Measurements from ENCODE around the gene AGRP.
"Not testable (repeated sequence)": the region's sequence is repeated elsewhere in the genome, so short reads cannot be mapped to it uniquely, and the experiment has no call there.

AGRP gene, protein sequence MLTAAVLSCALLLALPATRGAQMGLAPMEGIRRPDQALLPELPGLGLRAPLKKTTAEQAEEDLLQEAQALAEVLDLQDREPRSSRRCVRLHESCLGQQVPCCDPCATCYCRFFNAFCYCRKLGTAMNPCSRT

DNA sequence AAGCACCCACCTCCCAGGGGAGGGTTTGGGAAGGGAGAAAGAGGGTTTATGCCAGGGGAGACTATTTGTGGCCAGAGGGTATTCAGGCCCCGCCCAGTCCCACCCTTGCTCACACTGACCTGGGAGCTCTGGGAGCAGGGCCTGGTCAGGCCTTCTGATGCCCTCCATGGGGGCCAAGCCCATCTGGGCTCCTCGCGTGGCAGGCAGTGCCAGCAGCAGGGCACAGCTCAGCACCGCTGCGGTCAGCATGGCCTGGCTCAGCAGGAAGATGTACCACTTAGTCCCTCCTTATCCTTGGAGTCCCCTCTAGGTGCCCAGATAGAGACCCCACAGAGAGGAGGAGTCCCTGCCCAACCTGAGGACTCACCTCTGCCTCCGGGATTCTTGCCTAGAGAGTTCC is at the start of gene AGRP:
Gene AGRP (minus strand): TSS at position 398 of the 400 bp plus-strand sequence. CDS start 149 bp downstream, at position 249.
- no peak for DNase-seq

DNA sequence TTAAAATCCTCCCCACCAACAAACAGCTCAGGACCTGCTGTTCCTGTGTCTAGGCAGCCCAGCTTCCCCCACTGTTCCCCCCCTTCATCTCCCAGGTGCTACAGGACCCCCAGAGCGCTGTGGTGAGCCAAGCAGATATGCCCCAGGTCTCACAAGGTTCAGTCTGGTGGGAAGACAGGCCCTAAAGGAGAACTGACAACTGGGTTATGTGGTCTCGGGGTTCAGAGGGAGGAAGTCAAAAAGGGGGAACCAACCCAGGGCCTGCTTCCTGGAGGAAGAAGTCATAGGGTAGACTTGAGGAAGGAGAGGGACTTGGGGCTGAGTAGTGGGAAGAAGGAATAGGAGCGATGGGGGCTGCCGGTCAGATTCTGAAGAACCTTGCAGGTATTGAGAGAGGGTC is 47.9 kb upstream of the AGRP start:
- DNase-seq: no peak

DNA sequence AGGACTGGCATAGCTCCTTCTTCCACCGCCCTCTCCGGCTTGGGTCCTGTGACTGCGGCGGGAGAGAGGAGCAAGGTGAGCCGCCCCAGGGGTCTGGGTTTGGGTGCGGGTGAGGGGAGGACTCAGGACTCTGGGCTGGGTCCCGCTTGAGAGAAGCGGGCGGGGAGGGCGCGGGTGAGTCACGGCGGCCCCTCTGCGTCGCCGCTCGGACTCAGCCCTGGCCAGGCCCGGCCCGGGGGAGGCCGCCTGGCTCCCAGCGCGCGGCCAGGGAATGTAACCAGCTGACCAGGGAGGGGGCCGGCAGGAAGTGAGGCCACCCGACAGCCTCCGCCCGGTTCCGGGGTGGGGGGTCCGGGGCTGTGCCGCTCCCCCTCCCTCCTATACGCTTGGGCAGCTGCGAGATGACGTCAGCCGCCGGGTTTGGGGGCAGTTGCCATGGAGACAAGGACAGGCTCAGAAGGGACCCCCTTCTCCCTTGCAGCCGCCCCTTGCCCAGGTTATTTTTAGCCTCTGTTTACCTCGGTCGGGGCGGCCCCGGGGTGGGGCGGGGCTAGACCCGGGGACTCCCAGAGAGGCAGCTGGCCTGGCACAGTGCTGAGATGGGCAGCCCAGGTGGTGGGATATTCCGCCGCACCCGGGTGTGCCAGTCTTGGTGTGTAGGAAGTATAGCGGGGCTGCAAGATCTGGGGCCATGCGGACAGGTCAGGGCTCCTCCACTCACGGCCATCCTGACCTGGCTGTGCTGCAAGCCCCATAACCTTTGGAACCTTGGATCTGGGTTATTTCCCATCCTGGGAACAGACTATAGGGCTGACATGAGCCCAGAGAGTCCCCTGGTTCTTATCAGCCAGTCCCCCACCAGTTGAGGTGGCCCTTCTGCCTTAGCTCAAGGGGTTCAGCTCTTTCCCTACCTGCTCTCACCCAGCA is 46.9 kb upstream of the AGRP start:
- DNase-seq: no peak

DNA sequence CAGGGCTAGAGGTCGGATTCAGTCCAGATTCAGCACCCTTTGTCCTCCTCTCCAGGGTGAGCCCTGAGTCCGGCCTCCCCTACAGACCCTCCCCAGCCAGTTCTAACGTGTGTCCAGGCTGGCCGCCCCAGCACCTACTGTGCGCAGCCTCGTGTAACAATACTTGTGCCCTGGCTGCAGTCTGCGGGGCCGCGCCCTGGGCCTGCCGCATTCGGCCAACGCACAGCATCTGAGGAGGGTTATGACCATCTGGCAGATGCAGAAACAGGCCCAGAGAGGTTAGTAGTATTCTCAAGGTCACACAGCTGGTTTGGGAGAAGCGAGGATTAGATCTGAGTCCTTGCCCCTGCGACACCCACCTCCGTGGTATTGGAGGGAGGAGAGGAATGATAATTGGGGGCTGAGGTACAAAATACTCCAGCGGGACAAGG is 46.2 kb upstream of the AGRP start:
- DNase-seq: no peak

DNA sequence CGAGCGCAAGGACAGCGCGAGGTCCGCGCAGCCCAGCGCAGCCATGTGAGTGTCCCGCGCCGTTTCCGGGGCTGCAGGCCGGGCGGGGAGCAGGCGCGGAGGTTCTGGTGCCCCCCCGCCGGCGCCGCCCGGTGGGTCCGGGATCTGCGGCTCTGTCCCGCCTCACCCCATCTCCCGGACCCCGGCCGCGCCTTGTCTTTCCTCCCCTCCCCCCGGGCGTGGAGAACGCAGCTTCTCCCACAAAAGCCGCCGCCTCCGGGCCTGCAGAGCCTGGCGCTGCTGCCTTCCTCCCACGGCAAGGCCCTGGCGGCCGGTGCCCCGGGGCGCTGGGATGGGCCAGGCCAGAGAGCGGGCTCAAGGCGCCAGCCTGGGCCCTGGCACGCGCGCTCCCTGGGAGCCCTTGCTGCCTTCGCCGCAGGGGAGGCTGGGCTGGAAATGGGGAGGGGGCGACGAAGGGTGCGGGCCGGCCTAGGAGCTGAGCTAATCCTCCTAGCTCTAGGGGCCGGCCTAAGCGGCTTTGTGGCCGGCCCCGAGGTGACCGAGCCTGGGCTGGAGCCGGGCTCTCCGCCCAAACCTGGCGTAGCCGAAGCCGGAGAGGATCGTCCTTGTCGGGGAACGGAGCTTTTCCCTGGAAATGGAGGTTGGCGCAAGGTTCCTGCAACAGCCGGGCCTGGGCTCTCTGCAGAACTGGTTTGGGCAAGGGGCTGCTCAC is 45.7 kb upstream of the AGRP start:
- DNase-seq: no peak

DNA sequence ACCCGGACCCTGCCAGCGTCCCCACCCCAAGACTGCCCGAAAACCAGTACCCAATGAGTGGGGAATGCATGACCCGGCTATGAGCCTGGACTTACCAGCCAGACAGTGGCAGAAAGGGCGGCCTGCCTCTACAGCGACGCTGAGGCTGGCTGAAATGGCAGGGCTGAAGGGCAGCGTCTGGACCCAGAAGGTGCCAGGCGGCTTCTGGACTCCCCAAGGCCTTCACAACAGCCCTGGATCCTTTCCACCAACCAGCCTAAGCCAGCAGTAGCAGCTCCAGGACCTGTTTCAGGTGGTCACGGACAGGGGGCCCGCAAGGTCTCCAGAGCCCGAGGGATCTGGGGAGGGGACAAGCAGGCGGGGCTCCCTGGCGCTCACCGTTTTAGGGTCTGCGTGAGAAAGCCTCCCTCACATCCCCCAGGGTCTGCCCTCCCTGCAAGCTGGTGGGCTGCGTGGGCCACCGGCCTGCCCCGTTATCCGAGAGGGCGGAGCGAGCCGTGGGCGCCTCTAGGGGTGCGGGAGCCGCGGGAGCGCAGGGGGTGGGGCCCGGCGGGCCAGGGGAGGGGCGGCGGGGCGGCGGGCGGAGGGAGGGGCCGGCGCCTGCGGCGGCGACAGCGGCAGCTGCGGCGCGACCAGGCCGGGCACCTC is 45.0 kb upstream of the AGRP start, which contains the start of gene RIPOR1:
Gene RIPOR1 (plus strand): TSS at position 608 of the 648 bp plus-strand sequence. CDS start 9,618 bp downstream, outside the sequence.
- DNase-seq: no peak

DNA sequence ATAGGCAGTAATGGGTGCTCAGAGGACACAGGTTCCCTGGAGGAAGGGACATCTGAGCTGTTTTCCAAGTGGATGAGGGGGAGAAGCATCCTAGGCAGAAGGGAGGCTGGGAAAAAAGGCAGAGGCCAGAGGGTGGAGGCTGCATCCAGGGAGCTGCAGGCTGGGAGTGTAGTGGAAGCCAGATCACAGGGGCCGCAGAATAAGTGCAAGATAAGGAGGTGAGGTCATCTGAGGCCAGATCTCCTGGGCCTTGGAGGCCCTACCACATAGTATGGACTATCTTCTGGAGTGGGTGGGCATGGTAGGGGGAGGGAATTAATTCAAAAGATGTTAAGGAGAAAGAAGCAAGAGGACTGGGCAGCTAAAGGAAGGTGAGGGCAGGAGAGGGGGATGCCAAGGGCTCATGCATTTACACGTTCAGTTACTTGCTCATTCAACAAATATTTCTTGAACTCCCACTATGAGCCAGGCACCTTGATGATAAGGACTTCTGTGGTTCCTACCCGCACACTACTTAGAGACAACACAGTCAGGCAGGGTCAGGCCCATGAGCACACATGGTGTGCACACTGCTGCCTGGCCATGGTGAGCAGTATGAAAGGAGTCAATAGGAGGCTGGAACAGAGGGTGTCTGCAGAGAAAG is 42.9 kb upstream of the AGRP start:
- DNase-seq: no peak

DNA sequence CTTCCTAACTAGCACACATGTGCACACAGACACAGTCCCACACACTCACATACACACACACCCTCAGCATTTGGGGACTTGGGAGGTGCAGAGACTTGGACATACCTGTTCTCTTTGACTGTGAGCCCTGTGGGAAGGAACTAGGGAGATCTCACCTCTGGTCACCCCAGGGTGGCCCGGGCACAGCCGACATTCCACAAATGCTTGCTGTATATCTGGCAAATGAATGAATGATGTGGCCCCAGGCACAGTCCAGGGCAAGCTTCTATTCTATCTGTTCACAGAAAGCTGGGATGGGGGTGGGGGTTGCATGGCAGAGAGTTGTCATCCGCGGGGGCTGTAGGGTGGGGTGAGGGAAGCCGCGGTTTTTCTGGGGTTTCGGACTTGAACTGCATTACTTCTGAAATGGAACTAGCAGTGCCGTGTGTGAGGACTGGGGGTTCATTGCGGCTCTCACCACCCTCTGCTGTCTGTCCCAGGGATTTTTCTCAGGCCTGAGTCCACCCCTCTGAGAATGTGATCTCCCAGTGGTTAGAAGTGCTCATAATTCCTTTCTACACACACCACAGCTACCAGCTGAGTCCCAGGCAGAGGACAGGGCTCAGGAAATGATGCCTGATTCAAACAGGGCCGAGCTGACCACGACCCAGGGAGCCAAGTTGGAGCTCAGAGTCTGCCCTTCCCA is 42.0 kb upstream of the AGRP start:
- no peak for DNase-seq

DNA sequence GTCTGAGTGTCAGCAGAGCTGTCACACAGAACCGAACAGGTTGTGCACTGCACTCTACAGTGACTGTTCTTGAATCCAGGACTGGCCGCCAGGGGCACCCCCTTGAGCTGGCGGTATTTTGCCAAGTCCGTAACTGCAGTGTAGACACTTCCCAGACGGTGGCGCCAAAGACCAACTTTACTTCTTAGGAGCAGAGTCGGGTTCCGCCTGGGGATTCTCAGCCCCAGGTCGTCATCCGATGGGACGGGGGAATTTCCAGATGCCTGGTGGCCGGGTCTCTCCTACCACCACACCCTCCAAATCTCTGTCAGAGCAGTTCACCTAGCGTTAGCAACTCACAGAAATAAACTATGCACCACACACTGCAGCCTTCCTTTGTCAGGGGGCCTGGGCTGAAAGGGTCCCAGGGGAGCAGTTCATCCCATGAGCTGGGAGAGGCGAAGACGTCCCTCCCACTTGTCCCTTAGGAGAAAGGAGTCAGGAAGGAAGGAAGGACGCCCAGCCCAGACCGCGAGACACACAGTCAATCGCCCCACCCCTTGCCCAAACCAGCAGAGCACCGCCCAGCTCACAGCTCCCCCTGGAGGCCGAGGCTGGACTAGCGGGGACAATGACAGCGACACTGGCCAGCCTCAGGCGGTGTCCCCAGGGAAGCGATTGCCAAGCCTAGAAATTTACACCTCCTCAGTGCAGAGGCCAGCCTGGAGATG is 37.9 kb upstream of the AGRP start:
- DNase-seq: peak; percentile 58

DNA sequence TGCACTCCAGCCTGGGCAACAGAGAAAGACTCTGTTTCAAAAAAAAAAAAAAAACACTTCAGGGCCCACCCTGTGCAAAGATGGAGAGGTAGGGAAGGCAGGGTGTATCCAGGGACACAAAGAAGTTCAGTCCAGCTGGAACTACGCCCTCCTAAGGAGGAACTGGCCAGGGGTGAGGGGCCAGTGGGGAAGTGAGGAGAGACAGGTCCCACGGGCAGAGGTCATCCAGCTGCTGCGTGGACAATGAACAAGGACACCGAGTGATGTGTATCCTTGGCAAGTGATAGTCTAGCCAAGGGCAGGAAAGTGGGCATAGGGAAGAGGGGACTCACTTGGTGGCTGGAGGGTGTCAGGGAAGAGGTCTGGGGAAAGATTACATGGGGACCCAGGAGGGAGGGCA is 35.9 kb upstream of the AGRP start:
- DNase-seq: no peak

DNA sequence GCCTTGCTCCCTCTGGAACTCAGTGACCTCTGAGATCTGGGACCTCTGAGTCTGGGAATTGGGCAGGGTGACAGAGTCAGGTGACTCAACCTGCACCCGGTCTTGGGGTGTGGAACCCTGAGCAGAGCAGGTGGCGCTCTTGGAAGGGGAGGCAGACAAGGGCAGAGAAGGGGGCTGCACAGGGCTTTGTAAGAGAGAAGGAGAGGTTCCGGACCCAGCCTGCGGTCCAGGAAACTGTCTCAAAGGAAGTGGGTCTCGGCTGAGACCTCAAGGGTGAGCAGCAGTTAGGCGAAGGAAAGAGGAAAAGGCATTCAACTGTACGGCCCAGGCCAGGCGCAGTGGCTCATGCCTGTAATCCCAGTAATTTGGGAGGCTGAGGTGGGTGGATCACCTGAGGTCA is 35.3 kb upstream of the AGRP start:
- DNase-seq: no peak

DNA sequence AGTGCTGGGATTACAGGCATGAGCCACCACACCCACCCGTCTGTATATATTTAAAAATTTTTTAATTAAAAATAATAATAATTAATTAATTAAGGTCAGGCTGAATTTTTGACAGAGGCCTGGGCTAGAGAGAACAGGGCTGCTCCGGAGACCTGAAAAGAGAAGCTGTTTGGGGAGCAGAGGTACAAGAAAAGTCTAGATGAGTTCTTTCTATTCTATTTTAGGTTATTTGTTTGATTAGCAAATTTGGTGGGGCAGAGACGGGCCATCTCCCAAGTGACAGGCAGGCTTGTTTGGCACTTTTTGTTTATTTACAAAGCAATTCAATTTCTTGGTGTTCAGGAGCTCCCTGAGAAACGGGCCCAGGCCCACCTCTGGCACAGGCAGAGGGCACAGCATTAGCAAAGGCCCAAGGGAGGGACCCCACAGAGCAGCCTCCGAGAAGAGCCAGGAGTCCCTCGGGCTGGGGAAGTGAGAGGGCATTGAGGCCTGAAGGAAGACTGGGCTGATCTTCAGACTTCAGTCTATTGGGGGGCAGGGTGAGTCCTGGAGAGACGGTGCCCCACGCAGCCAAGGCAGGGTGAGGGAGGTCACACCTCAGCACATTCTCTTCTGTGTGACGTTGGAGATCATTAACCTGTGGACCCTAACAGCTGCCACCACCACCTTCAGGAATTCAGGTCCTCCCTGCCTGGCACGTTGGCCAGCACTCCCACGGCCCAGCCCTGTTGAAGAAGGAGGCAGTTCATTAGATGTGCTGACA is 34.5 kb upstream of the AGRP start:
- DNase-seq: no peak

DNA sequence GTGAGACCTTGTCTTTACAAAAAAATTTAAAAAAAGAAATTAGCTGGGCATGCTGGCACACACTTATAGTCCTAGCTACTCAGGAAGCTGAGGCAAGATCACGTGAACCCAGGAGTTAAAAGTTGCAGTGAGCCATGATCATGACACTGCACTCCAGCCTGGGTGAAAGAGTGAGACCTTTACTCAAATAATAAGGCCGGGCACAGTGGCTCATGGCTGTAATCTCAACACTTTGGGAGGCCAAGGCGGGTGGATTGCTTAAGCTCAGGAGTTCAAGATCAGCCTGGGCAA is 33.8 kb upstream of the AGRP start:
- DNase-seq: no peak

DNA sequence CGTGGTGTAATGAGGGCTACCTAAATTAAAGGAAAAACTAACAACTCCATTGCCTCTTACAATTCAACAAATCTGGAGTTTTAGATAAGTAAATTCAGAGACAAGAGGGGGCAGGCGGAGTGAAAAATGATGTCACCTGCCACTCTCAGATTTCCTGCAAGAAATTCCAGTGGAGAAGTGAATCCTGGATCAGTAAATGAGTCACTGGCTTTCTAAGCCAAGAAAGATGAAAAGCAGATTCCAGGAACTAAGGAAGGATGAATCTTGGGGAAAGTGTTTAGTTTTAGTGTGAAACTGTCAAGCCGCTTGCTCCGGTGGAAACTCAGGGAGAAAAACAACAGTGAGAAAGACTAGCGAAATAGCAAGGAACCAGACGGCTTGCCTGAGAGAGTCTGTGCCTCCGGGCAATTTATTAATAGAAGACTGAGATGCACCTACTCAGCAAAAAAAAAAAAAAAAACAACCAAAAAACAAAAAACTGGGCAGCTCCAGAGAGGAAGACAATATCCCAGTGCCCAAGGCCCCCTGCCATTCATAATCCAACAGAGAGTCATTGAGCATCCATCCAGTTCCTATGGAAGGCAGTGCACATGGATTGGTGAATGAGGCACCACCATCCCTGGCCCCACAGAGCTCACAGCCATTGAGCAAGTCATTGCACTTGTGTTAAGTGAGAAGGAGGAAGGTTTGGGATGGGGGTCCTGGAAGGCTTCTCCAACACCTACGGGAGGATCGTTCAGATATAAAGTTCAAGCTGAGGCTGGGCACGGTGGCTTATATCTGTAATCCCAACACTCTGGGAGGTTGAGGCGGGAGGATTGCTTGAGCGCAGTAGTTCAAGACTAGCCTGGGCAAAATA is 33.2 kb upstream of the AGRP start:
- no peak for DNase-seq

DNA sequence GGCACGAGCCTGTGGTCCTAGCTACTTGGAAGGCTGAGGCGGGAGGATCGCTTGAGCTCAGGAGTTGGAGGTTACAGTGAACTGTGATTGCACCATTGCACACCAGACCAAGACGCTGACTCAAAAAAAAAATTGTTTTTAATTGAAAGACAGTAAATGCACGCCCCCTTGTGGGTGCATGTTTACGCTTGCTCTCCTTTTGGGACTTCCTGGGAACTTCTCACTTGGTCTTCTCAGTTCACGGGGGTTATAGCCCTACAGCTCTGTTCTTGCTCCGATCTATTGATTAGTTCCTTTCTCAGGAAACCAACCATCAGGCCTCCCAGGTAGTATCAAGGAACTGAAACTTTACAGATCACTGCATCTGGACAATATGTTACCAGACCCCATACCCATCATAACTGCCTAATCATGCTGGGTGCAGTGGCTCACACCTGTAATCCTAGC is 31.1 kb upstream of the AGRP start:
- DNase-seq: peak; percentile 41

DNA sequence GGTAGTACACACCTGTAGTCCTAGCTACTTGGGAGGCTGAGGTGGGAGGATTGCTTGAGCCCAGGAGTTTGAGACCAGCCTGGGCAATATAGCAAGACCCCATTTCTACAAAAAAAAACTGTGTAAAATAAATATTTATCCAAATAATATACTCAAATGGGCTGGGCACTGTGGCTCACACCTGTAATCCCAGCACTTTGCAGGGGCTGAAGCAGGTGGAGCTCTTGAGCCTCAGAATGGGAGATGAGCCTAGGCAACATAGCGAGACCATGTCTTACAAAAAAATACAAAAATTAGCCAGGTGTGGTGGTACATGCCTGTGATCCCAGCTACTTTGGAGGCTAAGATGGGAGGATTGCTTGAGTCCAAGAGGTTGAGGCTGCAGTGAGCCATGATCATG is 30.5 kb upstream of the AGRP start:
- DNase-seq: not testable (repeated sequence)

DNA sequence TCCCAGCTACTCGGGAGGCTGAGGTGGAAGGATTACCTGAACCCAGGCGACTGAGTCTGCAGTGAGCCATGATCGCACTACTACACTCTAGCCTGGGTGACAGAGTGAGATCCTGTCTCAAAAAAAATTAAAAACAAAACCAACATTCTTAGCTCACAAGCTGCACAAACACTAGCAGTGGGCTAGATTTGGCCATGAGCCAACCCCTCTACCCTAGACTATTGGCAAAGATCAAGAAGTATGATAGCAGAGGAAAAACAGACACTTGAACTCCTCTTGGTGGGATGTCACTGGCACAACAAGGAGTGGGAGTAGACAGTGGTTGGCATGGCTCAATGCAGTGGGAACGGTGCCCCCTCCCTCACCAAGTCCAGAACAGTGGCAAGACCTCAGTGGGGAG is 25.7 kb upstream of the AGRP start:
- DNase-seq: peak; percentile 41

DNA sequence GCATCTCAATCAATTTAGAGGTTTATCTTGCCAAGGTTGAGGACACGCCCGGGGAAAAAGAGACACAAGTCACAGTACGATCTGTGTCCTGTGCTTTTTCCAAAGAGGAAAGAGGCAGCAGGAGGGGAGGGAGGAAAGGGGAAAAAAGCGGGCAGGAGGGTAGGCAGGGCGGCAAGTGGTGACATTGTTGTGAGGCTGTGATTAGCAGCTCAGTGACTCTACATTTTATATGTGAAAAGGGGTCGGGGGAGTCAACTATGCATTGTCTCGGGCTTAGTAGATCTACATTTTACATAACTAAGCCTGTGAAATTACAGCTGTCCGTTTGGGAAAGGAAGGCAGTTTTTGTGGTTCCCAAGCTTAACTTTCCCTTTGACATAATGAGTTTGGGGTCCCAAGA is 23.1 kb upstream of the AGRP start:
- DNase-seq: no peak
